GM23338 (cell line): ENCODE results near the gene ZDHHC13.

Experiments
- CREB1 ChIP-seq: fragments of 250-450 bp; sonication (Bioruptor Pico); IDR thresholded peaks from 2 replicates; pipeline ENCODE4 v1.5.0; 2020; ENCODE audit warnings: low read depth, mild to moderate bottlenecking, moderate library complexity
- CTCF ChIP-seq, 2 experiments: fragments of 200-600 bp in 1 of 2; sonication (generic) in 1 of 2; conservative IDR thresholded peaks; 2 replicates each; pipeline versions ENCODE4 v1.5.1 to v1.6.1; 2016 to 2017; ENCODE audit warnings: antibody characterized with exemption in 2 of 2, low read depth in 2 of 2, mild to moderate bottlenecking in 2 of 2, moderate library complexity in 1 of 2
- ETS1 ChIP-seq: IDR thresholded peaks from 2 replicates; pipeline ENCODE4 v1.6.1; 2016; ENCODE audit warnings: antibody characterized with exemption
- EZH2 ChIP-seq: fragments of 200-600 bp; sonication (generic); IDR thresholded peaks from one replicate; pipeline ENCODE4 v1.8.0; 2017; ENCODE audit warnings: antibody characterized with exemption, mild to moderate bottlenecking, low read depth; ENCODE audit not compliant: unreplicated experiment
- EZH2phosphoT487 ChIP-seq: fragments of 200-600 bp; sonication (generic); IDR thresholded peaks from one replicate; pipeline ENCODE4 v1.8.1; 2018; ENCODE audit warnings: antibody characterized with exemption; ENCODE audit not compliant: unreplicated experiment
- JUNB ChIP-seq: IDR thresholded peaks from one replicate; pipeline ENCODE4 v1.6.1; 2016; ENCODE audit warnings: antibody characterized with exemption; ENCODE audit not compliant: unreplicated experiment
- NANOG ChIP-seq: IDR thresholded peaks from 2 replicates; pipeline ENCODE4 v1.6.1; 2016; ENCODE audit warnings: antibody characterized with exemption, borderline replicate concordance
- POLR2AphosphoS5 ChIP-seq: IDR thresholded peaks from 2 replicates; pipeline ENCODE4 v1.6.1; 2016; ENCODE audit warnings: antibody characterized with exemption, low read depth
- REST ChIP-seq: IDR thresholded peaks from one replicate; pipeline ENCODE4 v1.6.1; 2018; ENCODE audit warnings: antibody characterized with exemption; ENCODE audit not compliant: unreplicated experiment
- ZNF331 ChIP-seq: fragments of 250-450 bp; sonication (Bioruptor Pico); IDR thresholded peaks from 2 replicates; pipeline ENCODE4 v1.5.0; 2020; ENCODE audit warnings: low read depth, mild to moderate bottlenecking, moderate library complexity
- ZNF462 ChIP-seq: fragments of 250-450 bp; sonication (Bioruptor Pico); IDR thresholded peaks from 2 replicates; pipeline ENCODE4 v1.5.0; 2020; ENCODE audit warnings: mild to moderate bottlenecking, moderate library complexity

GRCh38 chr11:19225581-19225980, 108.6 kb downstream of the ZDHHC13 start:
- TF ChIP-seq CTCF (conservative IDR thresholded peaks at IDR 0.05; ENCODE audit: low read depth in 2 of 2) (no peak), POLR2AphosphoS5 (no peak), EZH2phosphoT487 (no peak), CREB1 (CRISPR knock-in tag) (no peak), EZH2 (no peak), NANOG (no peak), REST (no peak), JUNB (no peak), ZNF331 (CRISPR knock-in tag) (no peak), ZNF462 (CRISPR knock-in tag) (no peak), ETS1 (no peak)
